Measurements from ENCODE around the gene MED23.
"Not testable (repeated sequence)": the region's sequence is repeated elsewhere in the genome, so short reads cannot be mapped to it uniquely, and the experiment has no call there.

MED23 gene

GRCh38 chr6:131574133-131574532, 53.9 kb downstream of the MED23 start:
- no peak for DNase-seq (ENCODE audit: low read depth in 2 of 2, low spot score in 1 of 2)

GRCh38 chr6:131572686-131573415, 55.2 kb downstream of the MED23 start, which contains the start of gene ARG1:
ARG1 (plus strand) TSS chr6:131573226; CDS start chr6:131573283, 57 bp downstream.
- no peak for DNase-seq (ENCODE audit: low read depth in 2 of 2, low spot score in 1 of 2)

GRCh38 chr6:131568726-131569125, 59.3 kb downstream of the MED23 start:
- DNase-seq (ENCODE audit: low read depth in 2 of 2, low spot score in 1 of 2), result no peak

- no peak for DNase-seq (ENCODE audit: low read depth in 2 of 2, low spot score in 1 of 2)
These were observed 63.0 kb downstream of the MED23 start for GRCh38 chr6:131565056-131565455.

GRCh38 chr6:131561925-131562707, 65.9 kb downstream of the MED23 start:
- no peak for DNase-seq (ENCODE audit: low read depth in 2 of 2, low spot score in 1 of 2)

DNA sequence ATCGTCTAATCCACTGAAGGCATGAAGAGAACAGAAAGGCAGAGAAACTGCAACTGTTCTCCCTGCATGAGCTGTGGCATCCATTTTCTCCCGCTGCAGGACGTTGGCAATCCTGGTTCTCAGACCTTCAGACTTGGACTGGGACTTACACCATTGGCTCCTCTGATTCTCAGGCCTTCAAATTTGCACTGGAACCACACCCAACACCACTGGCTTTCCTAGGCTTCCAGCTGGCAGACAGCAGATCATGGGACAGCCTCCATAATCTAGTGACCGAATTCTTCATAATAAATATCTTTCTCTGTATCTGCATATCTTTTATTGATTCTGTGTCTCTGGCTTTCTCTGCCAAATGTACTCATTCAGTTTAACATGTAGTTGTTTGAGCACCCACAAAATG, 69.1 kb downstream of the MED23 start:
- no peak for DNase-seq (ENCODE audit: low read depth in 2 of 2, low spot score in 1 of 2)

DNA sequence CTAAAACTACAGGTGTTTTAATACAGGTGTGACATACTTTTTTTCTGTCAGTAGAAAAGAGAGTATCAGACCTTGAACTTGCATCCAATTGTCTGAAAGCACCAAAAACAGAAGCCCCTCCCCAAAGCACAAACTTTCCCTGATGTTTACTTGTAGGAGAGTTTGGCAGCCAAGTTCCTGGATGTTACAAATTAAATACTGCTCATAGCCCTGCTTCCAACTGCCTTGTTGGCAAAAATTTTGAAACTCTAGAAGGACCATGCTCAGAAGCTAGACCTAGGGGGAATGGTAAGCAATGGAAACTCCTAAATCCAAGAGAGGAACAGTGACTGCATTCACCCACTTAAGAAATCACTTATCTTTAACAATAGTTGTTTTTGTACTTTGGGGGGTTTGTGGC, 72.0 kb downstream of the MED23 start:
- no peak for DNase-seq (ENCODE audit: low read depth in 2 of 2, low spot score in 1 of 2)

GRCh38 chr6:131552572-131552971, 75.5 kb downstream of the MED23 start:
- DNase-seq (ENCODE audit: low read depth in 2 of 2, low spot score in 1 of 2), result no peak

DNA sequence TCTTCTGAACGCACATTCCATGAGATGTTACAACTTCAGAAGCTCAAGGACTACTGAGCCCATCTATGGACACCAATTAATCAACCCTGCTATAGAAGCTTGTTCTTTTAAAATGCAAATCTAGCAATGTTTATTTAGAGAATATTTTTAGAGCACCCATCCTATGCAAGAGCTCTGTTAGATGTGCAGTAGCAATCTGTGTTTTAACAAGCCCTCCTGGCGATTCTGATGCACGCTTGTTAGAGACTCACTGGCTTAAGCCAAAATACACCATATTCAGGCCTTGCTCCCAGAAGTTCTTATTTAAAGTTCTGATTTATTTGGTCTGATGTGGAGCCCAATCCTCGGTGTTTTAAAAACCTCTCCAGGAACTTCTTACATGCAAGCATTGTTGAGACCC, 76.1 kb downstream of the MED23 start:
- DNase-seq (ENCODE audit: low read depth in 2 of 2, low spot score in 1 of 2), result no peak

DNA sequence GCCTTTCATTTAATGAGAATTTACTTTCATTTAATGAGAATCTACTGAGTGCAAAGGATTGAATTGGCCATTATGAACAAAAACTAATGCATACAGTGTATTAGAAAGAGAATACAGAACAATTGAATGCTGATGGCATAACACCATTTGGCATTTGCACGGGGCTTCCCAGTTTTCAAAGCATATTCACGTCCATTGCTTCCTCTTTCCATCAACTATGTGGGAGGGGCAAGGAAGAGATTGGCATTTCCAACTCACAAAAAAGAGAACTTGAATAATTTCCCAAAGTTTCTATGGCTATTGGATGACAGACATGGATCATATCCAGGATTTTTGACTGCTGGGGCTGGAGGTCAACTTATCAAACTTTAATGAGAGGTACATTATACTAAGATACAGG, 78.2 kb downstream of the MED23 start:
- DNase-seq (ENCODE audit: low read depth in 2 of 2, low spot score in 1 of 2), result no peak

DNA sequence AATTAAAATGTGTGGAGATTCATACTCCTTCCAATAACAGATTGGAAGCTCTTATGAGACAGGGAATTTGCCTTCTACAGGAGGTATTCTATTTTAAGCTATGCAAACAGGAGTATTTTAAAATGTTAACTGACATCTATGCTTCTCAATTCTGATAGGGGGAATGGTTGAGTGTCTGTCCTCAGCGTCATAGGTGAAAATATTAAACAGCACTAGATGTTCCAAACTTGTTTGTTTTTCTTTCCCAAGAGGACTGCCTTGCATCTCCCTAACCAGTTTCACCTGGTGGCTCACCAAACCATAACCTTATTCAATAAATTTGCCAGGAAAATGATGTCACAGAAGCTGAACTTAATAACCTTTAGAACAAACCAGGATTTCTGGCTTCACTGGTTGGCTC, 79.6 kb downstream of the MED23 start:
- no peak for DNase-seq (ENCODE audit: low read depth in 2 of 2, low spot score in 1 of 2)

GRCh38 chr6:131547488-131547887, 80.6 kb downstream of the MED23 start:
- DNase-seq (ENCODE audit: low read depth in 2 of 2, low spot score in 1 of 2), result no peak

DNA sequence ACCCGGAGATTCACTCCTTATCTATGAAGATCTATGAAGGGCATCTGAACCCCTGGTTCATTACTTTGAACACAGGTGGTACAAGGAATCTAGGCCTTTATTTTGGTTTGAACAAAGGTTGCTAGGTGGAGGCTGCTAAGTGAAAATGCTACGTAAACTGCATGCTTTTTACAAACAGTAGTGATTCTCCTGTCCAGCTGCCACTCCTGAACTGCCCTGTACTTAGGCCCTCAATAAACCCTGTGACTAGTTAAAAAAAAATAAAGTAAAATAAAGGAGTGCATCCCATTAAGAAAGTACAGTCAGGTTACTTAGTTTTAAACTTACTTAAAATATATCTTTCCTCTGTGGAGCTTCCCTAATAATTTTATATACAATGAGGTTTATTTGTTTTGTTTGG, 82.7 kb downstream of the MED23 start:
- DNase-seq (ENCODE audit: low read depth in 2 of 2, low spot score in 1 of 2), result no peak

GRCh38 chr6:131538615-131539014, 89.4 kb downstream of the MED23 start:
- DNase-seq (ENCODE audit: low read depth in 2 of 2, low spot score in 1 of 2), result not testable (repeated sequence)

GRCh38 chr6:131532580-131533039, 95.4 kb downstream of the MED23 start:
- DNase-seq (ENCODE audit: low read depth in 2 of 2, low spot score in 1 of 2), result no peak

DNA sequence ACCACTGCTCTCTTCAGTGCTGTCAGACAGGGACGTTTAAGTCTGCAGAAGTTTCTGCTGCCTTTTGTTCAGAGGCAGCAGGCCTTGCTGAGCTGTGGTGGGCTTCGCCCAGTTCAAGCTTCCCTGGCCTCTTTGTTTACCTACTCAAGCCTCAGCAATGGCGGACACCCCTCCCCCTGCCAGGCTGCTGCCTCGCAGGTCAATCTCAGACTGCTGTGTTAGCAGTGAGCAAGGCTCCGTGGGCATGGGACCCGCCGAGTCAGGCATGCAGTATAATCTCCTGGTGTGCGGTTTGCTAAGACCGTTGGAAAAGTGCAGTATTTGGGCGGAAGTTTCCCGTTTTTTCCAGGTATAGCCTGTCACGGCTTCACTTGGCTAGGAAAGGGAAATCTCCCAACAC, 96.4 kb downstream of the MED23 start:
- DNase-seq (ENCODE audit: low read depth in 2 of 2, low spot score in 1 of 2), result not testable (repeated sequence)

DNA sequence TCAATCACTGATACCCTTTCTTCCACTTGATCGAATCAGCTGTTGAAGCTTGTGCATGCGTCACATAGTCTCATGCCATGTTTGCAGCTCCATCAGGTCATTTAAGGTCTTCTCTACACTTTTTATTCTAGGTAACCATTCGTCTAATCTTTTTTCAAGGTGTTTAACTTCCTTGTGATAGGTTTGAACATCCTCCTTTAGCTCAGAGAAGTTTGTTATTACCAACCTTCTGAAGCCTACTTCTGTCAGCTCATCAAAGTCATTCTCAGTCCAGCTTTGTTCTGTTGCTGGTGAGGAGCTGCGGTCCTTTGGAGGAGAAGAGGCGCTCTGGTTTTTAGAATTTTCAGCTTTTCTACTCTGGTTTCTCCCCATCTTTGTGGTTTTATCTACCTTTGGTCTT, 97.1 kb downstream of the MED23 start:
- DNase-seq (ENCODE audit: low read depth in 2 of 2, low spot score in 1 of 2), result not testable (repeated sequence)

DNA sequence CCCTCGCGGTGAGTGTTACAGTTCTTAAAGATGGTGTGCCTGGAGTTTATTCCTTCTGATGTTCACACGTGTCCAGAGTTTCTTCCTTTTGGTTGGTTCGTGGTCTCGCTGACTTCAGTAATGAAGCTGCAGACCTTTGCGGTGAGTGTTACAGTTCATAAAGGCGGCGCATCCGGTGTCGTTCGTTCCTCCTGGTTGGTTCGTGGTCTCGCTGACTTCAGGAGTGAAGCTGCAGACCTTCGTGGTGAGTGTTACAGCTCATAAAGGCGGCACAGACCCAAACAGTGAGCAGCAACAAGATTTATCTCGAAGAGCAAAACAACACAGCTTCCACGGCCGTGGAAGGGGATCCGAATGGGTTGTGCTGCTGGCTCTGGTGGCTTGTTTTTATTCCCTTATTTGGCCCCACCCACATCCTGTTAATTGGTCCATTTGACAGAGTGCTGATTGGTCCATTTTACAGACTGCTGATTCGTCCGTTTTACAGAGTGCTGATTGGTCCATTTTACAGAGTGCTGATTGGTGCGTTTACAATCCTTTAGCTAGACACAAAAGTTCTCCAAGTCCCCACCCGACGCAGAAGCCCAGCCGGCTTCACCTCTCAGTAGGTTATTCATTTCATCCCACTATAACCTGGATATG, 103.2 kb downstream of the MED23 start:
- DNase-seq (ENCODE audit: low read depth in 2 of 2, low spot score in 1 of 2), result no peak

DNA sequence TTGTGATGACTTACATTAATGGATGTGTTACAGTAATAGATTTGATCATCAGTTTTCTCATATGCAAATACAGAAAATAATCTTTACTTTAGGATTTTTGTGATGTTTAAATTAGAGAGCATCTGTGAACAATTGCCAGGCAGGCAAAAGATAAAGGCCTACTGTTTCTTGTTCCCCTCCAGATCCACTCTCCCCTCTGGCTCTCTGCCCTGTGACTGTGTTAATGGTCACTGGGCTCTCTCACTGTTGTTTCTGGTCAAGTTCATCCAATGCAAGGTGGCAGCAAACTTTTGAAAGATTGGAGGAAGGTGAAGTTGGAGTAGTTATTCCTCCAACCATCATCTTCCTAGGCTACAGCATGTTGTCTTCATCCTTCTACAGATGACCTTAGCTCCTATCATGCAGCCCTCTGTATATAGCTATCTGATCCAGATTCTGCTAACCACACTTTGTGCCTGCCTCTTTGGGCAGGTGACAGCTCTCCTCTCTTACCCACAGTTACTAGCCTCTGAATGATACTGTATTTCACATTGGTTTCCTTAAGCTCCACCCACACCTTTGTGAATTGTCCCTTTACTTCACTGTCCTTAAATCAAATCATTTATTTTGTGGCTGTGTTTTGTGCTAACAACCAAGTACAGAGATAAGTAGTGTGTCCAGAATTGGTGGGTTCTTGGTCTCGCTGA, 103.9 kb downstream of the MED23 start:
- DNase-seq (ENCODE audit: low read depth in 2 of 2, low spot score in 1 of 2), result no peak
